GM19372 (cell line): ENCODE results near the gene SPRR1A.

Experiments used
- ATAC-seq: cut with Tn5 transposase; IDR thresholded peaks from one replicate; pipeline ENCODE4 v1.9.1; 2021; ENCODE audit warnings: mild to moderate bottlenecking, low read depth, moderate library complexity; ENCODE audit not compliant: unreplicated experiment

SPRR1A gene

DNA sequence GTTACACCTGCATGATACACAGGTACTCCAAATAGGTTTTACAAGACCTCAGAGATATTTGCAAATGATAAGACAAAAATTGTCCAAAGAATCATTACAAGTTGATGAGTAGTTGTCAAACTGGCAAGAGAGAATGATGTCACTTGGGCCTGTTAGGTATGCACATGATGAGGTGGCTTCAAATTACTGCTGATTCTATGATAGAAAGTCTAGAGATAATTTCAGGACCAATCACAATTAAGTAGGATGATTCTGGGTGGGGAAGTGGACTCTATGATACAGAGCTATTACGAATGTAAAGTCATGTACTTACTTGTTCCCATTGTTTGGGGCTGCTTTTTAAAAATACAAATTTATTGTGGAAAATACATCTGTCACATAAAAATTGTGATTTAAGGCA, 41.9 kb downstream of the SPRR1A start:
- no peak for ATAC-seq

DNA sequence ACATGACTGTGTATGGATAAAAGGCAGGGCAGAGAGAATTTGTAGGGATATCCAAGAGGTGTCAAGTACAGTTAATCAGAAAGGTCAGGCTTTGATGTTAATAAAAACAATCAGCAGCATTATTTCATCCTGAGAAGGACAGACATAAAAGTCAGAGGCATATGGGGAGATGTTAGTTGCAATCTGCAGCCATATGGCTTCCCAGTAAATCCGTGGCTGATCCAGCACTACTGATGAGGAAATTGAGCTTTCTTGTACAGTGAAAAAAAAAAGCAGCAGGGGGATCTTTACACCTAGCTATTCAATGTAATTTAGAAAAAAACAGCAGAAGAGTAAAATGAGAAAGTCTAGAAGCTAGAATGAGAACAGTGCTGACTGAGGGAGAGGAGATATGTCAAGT, 44.9 kb downstream of the SPRR1A start:
- no peak for ATAC-seq

DNA sequence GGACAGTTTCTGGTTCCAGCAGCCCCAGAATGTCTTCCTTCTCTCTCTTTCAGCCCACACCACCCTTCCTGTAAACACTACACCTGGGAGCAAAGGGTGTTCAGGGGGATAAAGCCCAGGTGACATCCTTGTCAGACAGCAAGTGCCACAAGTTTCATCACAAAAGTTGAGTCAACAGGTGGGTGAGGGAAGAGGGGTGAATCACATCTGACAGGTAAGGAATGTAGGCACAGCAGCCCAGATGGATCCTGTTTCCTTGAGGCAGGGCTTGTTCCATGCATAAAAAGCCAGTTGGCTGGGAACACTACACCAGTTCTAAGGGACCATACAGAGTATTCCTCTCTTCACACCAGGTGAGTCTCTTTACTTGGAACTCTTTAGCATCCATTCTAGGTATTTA, 47.0 kb downstream of the SPRR1A start, which contains the start of gene SPRR1B:
TSS of gene SPRR1B (plus strand) at position 309 of the 400 bp plus-strand sequence. CDS start 1,143 bp downstream, outside the sequence.
- ATAC-seq: no peak

DNA sequence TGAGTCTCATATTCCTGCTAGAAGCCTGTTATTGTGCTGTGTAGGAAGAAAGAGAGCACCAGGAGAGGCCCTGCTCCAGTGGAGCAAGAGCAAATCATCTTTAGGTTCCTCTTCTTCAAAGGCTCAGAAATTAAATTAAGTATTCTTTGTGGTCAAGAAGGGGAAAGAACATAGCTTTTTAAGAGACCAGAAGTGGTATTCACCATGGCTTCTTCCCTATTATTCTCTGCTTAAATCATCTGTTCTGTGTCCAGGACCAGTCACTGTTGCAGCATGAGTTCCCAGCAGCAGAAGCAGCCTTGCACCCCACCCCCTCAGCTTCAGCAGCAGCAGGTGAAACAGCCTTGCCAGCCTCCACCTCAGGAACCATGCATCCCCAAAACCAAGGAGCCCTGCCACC, 48.2 kb downstream of the SPRR1A start:
- no peak for ATAC-seq

DNA sequence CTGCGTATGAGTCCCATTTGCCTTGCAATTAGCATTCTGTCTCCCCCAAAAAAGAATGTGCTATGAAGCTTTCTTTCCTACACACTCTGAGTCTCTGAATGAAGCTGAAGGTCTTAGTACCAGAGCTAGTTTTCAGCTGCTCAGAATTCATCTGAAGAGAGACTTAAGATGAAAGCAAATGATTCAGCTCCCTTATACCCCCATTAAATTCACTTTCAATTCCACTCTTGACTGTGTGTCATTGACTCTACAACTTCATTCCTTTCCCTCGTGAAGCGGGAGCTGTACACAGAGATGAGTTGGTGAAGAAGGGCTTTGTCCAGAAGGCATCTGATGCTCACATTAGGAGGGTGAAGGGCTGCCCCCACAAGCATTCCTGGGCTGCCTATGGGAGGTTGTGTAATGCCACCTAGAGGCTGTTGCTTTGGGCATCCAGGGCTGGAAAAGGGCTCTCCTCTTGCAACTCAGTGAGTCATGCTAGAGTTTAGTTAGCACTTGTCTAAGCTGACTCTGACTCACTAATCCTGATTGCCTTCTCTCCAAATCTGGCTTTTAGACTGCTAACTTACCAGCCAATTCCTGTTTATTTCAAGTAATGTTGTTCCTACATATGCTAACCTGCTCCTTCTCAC, 48.9 kb downstream of the SPRR1A start:
- ATAC-seq: no peak

DNA sequence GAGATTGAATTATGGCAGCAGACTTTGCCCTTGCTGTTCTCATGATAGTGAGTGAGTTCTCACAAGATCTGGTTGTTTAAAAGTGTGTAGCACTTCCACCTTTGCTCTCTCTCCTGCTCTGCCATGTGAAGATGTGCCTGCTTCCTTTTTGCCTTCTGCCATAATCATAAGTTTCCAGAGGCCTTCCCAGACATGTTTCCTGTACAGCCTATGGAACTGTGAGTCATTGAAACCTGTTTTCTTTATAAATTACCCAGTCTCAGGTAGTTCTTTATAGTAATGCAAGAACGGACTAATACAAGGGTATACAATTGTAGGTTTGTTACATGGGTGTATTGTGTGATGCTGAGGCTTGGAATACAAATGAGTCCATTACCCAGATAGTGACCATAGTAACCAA, 51.3 kb downstream of the SPRR1A start:
- ATAC-seq: no peak
